Astrocyte of the spinal cord (primary cell): ENCODE data around the gene RASA2.

Source experiments
- DNase-seq: peaks from one replicate; pipeline ENCODE4 v3.0.0; 2011; ENCODE audit warnings: low read depth, low spot score
- H3K4me3 ChIP-seq: 2 replicates; pipeline ENCODE4 v1.5.1; 2011; ENCODE audit warnings: low read depth, mild to moderate bottlenecking, low read length, moderate library complexity
- in situ Hi-C: cut with HindIII; loops from 2 replicates; pipeline ENCODE4 v1.10.0; 2017; ENCODE audit warnings: low sequenced_read_pairs
- TF ChIP-seq, protein P1 (sequence below): IDR thresholded peaks from 2 replicates; pipeline ENCODE4 v1.5.1; 2012; ENCODE audit warnings: low read depth, mild to moderate bottlenecking, low read length, inconsistent platforms

RASA2 gene

DNA sequence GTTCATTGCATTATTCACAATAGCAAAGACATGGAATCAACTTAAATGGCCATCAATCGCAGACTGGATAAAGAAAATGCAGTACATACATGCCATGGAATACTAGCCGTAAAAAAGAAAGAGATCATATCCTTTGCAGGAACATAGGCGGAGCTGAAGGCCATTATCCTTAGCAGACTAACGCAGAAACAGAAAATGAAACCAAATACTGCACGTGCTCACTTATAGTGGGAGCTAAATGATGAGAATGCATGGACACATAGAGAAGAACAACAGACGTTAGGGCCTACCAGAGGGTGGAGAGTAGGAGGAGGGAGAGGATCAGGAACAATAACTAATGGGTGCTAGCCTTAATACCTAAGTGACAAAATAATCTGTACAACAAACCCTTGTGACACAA is 57.9 kb downstream of the RASA2 start:
- in situ Hi-C loops = no loop called here
- TF ChIP-seq, protein P1, sequence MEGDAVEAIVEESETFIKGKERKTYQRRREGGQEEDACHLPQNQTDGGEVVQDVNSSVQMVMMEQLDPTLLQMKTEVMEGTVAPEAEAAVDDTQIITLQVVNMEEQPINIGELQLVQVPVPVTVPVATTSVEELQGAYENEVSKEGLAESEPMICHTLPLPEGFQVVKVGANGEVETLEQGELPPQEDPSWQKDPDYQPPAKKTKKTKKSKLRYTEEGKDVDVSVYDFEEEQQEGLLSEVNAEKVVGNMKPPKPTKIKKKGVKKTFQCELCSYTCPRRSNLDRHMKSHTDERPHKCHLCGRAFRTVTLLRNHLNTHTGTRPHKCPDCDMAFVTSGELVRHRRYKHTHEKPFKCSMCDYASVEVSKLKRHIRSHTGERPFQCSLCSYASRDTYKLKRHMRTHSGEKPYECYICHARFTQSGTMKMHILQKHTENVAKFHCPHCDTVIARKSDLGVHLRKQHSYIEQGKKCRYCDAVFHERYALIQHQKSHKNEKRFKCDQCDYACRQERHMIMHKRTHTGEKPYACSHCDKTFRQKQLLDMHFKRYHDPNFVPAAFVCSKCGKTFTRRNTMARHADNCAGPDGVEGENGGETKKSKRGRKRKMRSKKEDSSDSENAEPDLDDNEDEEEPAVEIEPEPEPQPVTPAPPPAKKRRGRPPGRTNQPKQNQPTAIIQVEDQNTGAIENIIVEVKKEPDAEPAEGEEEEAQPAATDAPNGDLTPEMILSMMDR = no peak
- DNase-seq = no peak
- no peak overlapping the region for H3K4me3 ChIP-seq

DNA sequence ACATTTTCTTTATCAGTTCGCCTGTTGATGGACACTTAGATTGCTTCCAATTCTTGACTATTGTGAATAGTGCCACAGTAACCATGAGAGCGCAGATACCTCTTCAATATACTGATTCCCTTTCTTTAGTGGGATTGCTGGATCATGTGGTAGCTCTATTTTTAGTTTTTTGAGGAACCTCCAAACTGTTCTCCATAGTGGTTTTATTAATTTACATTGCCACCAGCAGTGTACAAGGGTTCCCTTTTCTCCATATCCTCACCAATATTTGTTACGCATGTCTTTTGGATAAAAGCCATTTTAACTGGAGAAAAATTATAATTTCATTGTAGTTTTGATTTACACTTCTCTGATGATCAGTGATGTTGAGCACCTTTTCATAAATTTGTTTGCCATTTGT is 59.3 kb downstream of the RASA2 start:
- in situ Hi-C loops = no loop called here

DNA sequence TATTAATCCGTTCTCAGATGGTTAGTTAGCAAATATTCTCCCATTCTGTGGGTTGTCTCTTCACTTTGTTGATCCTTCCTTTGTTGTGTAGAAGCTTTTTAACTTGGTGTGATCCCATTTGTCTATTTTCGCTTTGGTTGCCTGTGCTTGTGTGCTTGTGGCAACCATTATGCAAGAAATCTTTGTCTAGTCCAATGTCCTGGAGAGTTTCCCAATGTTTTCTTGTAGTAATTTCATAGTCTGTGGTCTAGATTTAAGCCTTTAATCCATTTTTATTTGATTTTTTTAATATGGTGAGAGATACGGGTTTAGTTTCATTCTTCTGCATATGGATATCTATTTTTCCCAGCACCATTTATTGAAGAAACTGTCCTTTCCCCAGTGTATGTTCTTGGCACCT is 59.8 kb downstream of the RASA2 start:
- TF ChIP-seq, protein P1 = no peak
- no peak overlapping the region for H3K4me3 ChIP-seq
- in situ Hi-C loops = no loop called here
- no peak for DNase-seq

More for the DNA sequence above, 59.3 kb downstream of the RASA2 start:
- DNase-seq = no peak
- H3K4me3 ChIP-seq = no peak overlapping the region
- TF ChIP-seq, protein P1 = no peak

DNA sequence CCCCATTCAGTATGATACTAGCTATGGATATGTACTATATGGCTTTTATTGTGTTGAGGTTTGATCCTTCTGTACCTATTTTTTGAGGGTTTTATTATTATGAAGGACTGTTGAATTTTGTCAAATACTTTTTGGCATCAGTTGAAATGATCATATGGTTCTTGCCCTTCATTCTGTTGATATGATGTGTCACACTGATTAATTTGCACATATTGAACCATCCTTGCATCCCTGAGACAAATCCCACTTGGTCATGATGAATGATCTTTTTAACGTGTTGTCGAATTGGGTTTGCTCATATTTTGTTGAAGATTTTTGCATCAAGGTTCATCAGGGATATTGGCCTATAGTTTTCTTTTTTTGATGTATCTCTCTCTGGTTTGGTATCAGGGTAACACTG is 61.0 kb downstream of the RASA2 start:
- TF ChIP-seq, protein P1 = no peak
- no peak for DNase-seq
- no peak overlapping the region for H3K4me3 ChIP-seq
- in situ Hi-C loops = no loop called here

DNA sequence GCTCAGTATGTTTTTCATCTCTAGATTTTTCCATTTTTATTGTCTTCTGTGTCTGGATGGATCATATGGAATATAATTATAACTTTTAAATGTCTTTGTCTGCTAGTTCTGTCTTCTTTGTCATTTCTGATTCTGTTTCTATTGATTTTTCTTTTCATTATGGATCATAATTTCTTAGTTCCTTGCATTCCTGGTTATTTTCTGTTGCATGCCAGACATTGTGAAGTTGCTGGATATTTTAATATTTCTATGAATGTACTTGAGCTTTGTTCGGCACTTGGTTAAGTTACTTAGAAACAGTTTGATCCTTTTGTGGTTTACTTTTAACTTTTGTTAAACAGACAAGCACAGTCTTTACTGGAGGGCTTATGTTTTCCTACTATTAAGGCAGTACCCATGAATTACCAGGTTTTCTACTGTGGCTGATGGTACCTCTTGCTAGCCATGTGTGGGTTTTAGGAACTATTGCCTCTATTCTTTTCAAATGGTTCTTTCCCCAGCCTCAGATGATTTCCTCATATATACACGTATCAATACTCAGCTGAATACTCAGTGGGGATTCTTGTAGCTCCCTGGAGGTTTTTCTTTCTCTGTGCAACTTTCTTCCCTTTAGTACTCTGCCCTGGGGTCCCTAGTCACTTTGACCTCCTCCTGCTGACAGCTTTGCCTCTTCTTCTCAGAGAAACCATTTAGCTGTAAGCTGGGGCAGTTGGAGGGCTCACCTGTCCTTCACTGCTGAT is 64.3 kb downstream of the RASA2 start:
- in situ Hi-C loops = no loop called here
- no peak overlapping the region for H3K4me3 ChIP-seq
- no peak for DNase-seq
- TF ChIP-seq, protein P1 = no peak

DNA sequence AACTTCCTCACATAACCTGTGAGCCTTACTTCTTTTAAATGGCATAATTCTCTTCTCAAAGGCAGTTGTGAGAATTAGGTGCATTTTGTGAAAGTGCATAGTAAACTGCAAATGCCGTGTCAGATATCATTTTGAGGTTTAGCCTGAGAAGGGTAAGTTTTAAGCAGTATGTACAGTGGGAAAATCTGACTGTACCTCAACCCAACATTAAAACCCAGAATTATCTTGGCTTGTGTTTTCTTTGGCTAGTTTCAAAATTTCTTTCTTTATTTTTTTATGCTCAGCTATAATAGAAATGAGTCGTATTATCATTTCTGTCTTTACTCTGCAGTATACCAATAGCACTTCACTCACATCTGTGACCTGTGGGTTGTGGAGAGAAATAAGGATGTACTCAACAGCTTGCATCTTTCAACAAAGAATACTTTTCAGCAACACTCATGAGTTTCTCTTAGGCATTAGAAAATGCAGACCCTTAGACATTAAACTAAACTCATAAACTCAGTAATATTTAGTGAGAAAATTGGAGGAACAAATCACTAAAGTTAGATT is 65.7 kb downstream of the RASA2 start:
- in situ Hi-C loops = no loop called here
- peak; percentile 17 for DNase-seq
- TF ChIP-seq, protein P1 = no peak
- H3K4me3 ChIP-seq = no peak overlapping the region
